Activated T-cell treated with anti-CD3 and anti-CD28 coated beads, Interleukin-2, amount 50 U/mL, for 48 hours (primary cell): ENCODE data around the gene HERC4.
"Not testable (repeated sequence)": the region's sequence is repeated elsewhere in the genome, so short reads cannot be mapped to it uniquely, and the experiment has no call there.

Experiments used
- DNase-seq, 2 experiments: peaks; one replicate each; pipeline ENCODE4 v3.0.0-alpha.2; 2020

Gene HERC4

DNA sequence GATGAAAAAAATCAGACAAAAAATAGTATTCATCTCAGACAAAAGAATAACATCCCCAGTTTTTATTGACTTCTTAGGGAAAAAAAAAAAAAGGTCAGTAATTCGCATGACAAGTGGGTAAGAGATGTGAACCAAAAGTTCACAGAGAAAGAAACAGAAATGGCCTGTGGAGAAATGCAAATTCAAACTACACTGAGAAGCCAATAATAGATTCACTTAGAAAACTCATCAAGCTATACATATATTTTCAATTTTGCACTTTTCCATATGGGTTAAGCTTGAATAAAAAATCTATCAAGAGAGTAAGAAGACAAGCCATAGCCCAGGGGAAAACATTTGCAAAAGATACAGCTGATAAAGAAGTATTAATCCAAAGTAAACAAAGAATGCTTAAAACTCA is 28.0 kb downstream of the HERC4 start:
- DNase-seq = no peak

GRCh38 chr10:68046642-68047041 is 28.4 kb downstream of the HERC4 start:
- DNase-seq = no peak

- no peak for DNase-seq
Observed at GRCh38 chr10:68043030-68043429, 32.1 kb downstream of the HERC4 start.

DNA sequence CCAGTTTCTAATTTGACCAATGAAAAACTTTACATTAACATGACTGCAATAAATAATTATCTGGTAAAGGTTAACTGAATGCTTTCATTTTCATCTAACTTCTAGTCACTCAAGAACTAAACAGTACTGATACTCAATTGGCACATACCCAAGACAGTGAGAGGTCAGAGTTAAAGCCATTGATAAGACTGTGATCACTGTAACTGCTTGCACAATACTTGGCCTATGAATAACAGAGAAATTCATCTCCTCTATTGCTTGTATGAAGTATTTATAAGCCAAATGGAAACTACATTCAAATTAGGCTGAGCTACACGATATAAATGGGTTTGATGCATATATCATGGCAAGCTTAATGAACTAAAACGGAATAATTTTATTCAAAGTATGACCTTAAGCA is 43.0 kb downstream of the HERC4 start:
- no peak for DNase-seq

GRCh38 chr10:68027429-68027828 is 47.7 kb downstream of the HERC4 start:
- DNase-seq = no peak

- DNase-seq = no peak
Observed at GRCh38 chr10:68023292-68023691, 51.8 kb downstream of the HERC4 start.

DNA sequence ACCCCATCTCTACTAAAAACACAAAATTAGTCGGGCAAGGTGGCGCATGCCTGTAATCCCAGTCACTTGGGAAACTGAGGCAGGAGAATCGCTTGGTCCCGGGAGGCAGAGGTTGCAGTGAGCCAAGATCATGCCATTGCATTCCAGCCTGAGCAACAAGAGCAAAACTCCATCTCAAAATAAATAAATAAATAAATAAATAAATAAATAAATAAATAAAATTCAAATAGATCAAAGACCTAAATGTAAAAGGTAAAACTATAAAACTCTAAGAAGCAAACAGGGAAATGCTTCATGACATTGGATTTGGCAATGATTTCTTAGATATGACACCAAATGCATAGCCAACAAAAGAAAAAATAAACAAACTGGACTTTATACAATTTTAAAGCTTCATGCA is 52.8 kb downstream of the HERC4 start:
- DNase-seq = not testable (repeated sequence)

GRCh38 chr10:68016519-68016918 is 58.6 kb downstream of the HERC4 start:
- DNase-seq = not testable (repeated sequence)

- DNase-seq = no peak
Observed at GRCh38 chr10:68010426-68010940, 64.6 kb downstream of the HERC4 start.

- DNase-seq = no peak
Observed at GRCh38 chr10:68007356-68007755, 67.7 kb downstream of the HERC4 start.

DNA sequence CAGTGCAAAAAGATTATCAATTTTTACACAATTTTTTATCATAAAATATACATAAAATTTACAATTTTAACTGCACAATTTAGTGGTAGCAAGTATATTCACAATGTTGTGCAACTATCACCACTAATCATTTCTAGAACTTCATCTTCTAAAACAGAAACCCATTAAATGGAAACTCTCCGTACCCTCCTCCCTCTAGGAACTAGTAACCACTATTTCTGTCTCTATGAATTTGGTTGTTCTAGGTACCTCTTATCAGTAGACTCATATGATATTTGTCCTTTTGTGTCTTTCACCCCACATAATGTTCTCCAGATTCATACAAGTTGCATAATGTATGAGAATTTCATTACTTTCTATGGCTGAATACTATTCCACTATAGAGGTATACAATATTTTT is 73.5 kb downstream of the HERC4 start:
- DNase-seq = no peak

GRCh38 chr10:68001000-68001399 is 74.1 kb downstream of the HERC4 start:
- no peak for DNase-seq

GRCh38 chr10:67990093-67990492 is 85.0 kb downstream of the HERC4 start:
- no peak for DNase-seq

GRCh38 chr10:67988606-67989005 is 86.5 kb downstream of the HERC4 start:
- no peak for DNase-seq

DNA sequence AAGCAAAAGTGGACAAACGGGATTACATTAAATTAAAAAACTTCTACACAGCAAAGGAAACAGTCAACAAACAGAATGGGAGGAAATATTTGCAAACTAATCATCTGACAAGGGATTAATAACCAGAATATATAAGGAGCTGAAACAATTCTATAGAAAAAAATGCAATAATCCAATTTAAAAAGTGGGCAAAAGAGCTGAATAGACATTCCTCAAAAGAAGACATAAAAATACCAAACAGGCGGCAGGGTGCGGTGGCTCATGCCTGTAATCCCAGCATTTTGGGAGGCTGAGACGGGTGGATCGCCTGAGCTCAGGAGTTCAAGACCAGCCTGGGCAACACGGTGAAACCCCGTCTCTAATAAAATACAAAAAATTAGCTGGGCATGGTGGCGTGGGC is 92.5 kb downstream of the HERC4 start:
- not testable (repeated sequence) for DNase-seq

GRCh38 chr10:67978749-67979148 is 96.3 kb downstream of the HERC4 start:
- no peak for DNase-seq

GRCh38 chr10:67977251-67977650 is 97.8 kb downstream of the HERC4 start:
- DNase-seq = no peak

DNA sequence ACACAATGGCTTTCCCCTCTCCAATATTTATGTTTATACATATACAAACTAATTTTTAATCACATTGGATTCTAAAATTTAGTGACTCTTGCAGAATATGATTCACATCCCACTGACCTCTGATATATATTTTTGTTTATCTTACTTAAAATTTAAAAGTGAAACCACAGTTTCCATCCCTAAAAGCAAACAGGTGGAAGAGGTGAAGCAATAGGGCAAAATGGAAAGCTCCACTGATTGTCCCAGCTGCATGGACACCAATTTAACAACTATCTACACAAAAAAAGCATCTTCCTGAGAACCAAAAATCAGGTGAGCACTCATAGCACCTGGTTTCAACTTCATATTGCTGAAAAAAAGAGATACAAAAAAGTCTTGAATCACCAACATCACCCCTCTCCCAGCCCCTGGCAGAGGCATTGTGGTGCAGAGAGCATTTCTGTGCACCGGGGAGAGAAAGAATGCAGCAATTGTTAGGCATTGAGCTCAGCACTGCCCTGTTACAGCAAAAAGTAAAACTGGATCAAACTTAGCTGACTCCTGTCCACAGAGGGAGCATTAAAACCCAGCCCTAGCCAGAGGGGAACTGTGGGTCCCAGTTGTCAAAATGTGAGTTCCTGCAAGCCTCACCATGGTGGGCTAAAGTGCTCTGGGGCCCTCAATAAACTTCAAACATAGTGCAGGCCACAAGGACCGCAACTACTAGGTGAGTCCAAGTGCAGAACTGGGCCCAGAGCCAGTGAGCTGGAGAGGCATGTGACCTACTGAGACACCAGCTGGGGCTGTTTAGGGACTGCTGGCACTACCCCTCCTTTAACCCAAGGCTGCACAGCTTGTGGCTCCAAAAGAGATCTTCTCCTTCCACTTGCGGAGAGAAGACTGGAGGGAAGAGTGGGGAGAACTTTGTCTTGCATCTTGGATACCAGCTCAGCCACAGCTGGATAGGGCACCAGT is 98.5 kb downstream of the HERC4 start:
- no peak for DNase-seq

DNA sequence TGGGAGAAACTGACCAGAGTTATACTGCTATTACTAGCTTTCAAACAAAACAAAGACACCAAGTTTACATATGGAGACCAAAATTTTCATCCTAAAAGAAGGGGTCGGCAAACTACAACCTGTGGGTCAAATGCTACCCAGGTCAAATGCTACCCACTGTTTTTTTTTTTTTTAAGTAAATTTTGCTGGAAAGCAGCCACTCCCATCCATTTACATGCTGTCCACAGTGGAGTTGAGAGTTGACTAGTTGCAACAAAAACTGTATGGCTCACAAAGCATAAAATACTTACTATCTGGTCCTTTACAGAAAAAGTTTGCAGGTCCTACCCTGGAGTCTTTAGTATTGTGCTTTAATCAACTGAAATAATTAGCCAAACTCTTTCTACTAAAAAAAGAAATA is 99.2 kb downstream of the HERC4 start:
- no peak for DNase-seq

GRCh38 chr10:67971311-67971710 is 103.8 kb downstream of the HERC4 start:
- DNase-seq = no peak

- DNase-seq = no peak
Observed at GRCh38 chr10:67969875-67970274, 105.2 kb downstream of the HERC4 start.

DNA sequence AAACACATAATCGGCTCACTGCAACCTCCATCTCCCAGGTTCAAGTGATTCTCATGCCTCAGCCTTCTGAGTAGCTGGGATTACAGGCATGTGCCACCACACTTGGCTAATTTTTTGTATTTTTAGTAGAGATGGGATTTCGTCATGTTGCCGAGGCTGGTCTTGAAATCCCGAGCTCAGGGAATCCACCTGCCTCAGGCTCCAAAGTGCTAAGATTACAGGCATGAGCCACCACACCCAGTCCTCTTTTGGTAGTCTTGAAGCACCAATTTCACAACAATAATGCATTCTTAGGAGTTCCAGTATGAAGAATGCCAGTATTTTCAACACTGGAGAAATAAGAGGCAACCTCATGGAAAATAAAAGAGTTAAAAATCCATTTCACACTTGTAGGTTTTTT is 109.0 kb downstream of the HERC4 start:
- DNase-seq = not testable (repeated sequence)

GRCh38 chr10:67965456-67965855 is 109.6 kb downstream of the HERC4 start:
- no peak for DNase-seq

GRCh38 chr10:67959839-67960476 is 115.1 kb downstream of the HERC4 start:
- DNase-seq = no peak
